ENCODE results near the gene ZRANB2.

ZRANB2 gene

GRCh38 chr1:71068325-71069240 is 12.3 kb downstream of the ZRANB2 start:
- DNase-seq (ENCODE audit: low read depth), result no peak

DNA sequence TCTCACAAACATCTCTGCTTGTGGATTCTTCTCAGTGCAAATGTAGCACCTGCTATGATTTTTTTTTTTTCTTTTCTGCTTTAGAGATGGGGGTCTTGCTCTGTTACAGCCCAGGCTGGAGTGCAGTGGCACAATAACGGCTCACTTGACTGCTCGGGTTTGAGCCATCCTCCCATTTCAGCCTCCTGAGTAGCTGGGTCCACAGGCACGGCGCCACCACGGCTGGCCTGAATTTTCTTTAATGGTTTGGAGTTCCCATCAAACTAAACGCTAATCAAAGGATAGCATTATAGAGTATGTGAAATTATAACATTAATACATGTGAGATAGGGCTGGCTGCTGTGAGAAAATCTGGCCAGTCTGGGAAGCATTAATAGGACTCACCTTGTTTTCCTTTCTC is 26.0 kb downstream of the ZRANB2 start:
- DNase-seq (ENCODE audit: low read depth), result no peak

GRCh38 chr1:71054281-71054731 is 26.5 kb downstream of the ZRANB2 start:
- no peak for DNase-seq (ENCODE audit: low read depth)

DNA sequence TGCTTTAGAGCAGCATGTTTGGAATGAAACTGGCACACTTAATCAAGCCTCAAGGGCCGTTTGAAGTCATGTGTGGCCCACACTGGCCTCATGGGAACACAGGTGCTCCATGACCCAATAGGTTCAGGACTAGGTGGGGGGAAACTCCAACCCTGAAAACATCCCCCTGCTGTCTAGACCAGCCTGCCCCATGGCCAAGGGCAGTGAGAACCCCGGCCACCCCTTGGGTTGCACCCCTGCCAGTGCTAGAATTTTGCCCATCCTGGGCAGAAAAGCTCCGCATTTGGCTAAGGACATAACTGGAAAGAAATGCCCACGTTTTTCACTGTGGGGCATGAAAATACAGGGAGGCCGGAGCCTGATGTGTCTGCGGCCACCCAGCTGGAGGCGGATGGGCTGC is 27.1 kb downstream of the ZRANB2 start:
- DNase-seq (ENCODE audit: low read depth), result no peak

DNA sequence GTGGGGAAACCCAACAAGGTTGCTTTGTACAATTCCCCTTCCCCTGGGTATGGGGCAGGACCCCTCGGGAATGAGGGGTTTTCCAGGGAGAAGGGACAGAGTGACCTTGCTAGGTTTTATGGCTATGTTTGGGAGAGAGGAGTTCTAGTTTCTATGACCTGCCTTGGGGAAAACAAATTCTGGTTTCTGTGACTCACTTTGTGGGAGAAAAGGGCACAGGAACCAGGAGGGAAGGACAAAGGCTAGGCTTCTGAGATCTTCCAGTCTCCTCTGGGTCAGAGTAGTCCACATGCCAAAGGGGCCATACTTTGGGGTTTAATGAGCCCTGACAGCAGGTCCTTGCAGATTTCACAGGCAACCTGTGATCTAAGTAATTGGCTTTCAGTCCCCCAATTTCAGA is 27.7 kb downstream of the ZRANB2 start:
- no peak for DNase-seq (ENCODE audit: low read depth)

DNA sequence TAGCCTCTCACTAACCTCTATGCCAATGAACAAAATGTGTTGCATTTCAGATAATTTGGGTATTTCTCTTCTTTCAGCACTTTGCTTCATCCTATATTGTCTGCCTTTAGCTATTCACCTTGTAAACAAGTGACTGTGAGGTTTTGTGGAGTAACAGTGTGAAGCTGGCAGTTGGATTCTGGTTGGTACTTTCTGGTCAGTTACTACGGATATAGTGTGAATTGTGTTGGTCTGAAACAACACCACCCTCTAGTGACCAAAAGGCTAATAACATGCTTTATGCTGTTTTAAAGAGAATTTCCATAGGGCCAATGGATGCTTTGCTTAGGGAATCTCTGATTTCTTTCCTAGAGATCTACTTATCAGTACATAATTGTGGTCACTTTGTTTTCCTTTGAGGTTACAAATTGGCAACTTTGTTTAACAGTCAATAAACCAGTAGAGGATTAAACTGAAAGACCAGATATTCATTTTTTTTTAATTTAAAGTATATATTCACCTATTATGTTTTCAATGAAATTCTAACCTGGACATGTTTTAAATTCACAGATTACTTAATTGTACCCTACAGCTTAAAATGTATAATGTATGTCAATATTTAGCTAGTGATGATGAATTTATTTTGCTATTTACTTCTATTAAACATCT is 30.8 kb downstream of the ZRANB2 start:
- peak; percentile 72 for DNase-seq (ENCODE audit: low read depth)

- peak; percentile 41 for DNase-seq (ENCODE audit: low read depth)
Measured at GRCh38 chr1:71047635-71048607, 32.9 kb downstream of the ZRANB2 start, which contains the start of gene PTGER3. TSS of gene PTGER3 (minus strand) at chr1:71047816. CDS start at chr1:71047577, 239 bp downstream.

- no peak for DNase-seq (ENCODE audit: low read depth)
Measured at GRCh38 chr1:71046891-71047634, 33.8 kb downstream of the ZRANB2 start.

GRCh38 chr1:71045463-71046028 is 35.3 kb downstream of the ZRANB2 start:
- no peak for DNase-seq (ENCODE audit: low read depth)

DNA sequence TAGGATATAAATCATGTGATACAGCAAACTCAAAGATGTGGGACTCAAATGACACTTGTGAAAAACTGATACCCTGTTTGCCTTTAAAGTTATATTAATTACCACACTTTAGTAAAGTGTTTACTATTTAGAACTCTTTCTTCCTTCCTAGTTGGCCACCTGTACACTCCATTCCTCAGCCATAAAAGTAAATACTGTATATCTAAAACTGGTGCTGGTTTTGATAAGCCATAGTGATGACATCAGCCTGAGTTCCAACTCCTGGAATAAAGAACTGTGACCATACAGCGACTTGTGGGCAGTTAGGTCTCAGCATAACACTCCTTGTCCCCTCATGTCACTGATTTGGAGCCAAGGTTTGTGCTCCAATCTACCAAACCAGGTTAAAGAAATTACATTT is 36.0 kb downstream of the ZRANB2 start:
- DNase-seq (ENCODE audit: low read depth), result no peak

- no peak for DNase-seq (ENCODE audit: low read depth)
Measured at GRCh38 chr1:71043065-71043464, 37.8 kb downstream of the ZRANB2 start.

DNA sequence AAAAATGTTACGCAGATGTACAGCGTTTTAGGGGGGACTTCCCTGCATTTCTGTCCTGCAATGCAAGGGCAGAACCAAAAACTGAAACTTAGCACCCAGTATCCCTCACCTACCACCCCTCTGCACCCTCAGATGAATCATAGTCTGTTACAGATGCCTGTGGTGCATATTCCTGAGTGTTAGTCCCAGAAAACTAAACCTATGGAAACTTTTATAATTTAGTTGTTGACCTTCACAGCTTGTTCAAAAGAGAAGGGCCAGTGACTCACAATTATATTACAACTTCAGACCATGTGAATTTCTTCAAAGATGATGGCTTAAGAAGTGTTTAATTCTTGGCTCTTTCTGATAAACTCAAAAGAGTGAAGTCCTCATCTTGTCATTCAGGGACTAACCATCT is 39.0 kb downstream of the ZRANB2 start:
- DNase-seq (ENCODE audit: low read depth), result no peak

GRCh38 chr1:71039661-71040262 is 41.1 kb downstream of the ZRANB2 start:
- no peak for DNase-seq (ENCODE audit: low read depth)

GRCh38 chr1:71038942-71039341 is 41.9 kb downstream of the ZRANB2 start:
- DNase-seq (ENCODE audit: low read depth), result no peak

GRCh38 chr1:71037829-71038620 is 42.8 kb downstream of the ZRANB2 start:
- no peak for DNase-seq (ENCODE audit: low read depth)

- no peak for DNase-seq (ENCODE audit: low read depth)
Measured at GRCh38 chr1:71037066-71037465, 43.8 kb downstream of the ZRANB2 start.

GRCh38 chr1:71033136-71033535 is 47.7 kb downstream of the ZRANB2 start:
- DNase-seq (ENCODE audit: low read depth), result no peak

DNA sequence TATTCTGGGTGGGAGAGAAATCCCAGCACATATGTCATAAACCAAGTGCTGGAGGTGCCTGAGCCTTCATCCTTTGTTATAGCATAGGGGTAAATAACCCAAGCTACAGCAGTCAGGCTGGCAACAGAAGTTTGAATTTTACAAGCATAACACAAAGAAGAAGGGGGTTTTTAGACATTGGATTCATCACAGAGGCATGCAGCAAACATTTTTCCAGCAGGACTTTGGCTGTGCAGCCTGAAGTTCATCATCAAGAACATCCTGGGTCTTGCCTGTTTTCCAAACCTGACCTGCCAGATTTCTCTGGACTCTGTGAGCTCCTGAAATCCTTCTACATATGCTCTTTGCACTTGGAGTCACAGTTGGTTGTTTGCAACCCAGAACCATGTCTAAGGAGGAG is 49.4 kb downstream of the ZRANB2 start:
- DNase-seq (ENCODE audit: low read depth), result no peak

GRCh38 chr1:71030026-71030425 is 50.8 kb downstream of the ZRANB2 start:
- DNase-seq (ENCODE audit: low read depth), result no peak

GRCh38 chr1:71028981-71029380 is 51.9 kb downstream of the ZRANB2 start:
- no peak for DNase-seq (ENCODE audit: low read depth)

All from ELR (cell line).